HEK293 (cell line): Measurements from ENCODE around the gene DDX10.

Experiments
- CTCF ChIA-PET: fragments of 350-600 bp; formaldehyde crosslinking; extraction: SDS; loops from one replicate; lab custom pipeline; 2021; ENCODE audit warnings: antibody characterized with exemption; lab: Yijun Ruan, JAX
- POLR2A ChIA-PET: fragments of 300-600 bp; formaldehyde crosslinking; extraction: SDS; loops from one replicate; lab custom pipeline; 2020; ENCODE audit warnings: antibody characterized with exemption, inconsistent platforms; lab: Yijun Ruan, JAX
- H3K27ac ChIP-seq: fragments of 200-500 bp; sonication (Bioruptor generic); 2 replicates; pipeline ENCODE4 v1.5.1; 2014; ENCODE audit warnings: low read depth, low read length, control low read depth, inconsistent platforms; ENCODE audit errors: extremely low read depth
- H3K36me3 ChIP-seq, 2 experiments: fragments of 200-500 bp in 1 of 2; sonication (Bioruptor generic) in 1 of 2; 1 replicate in 1 of 2; 2 replicates in 1 of 2; pipeline ENCODE4 v1.5.1; 2014 to 2017; ENCODE audit warnings: inconsistent platforms in 2 of 2, low read length in 2 of 2; ENCODE audit not compliant: control insufficient read depth in 2 of 2, insufficient read depth in 1 of 2
- H3K4me1 ChIP-seq: fragments of 200-500 bp; sonication (Bioruptor generic); 2 replicates; pipeline ENCODE4 v1.5.1; 2014; ENCODE audit warnings: mild to moderate bottlenecking, low read length, inconsistent platforms; ENCODE audit not compliant: control insufficient read depth, insufficient read depth
- H3K4me3 ChIP-seq: 2 replicates; pipeline ENCODE4 v1.5.1; 2011; ENCODE audit warnings: low read depth, mild to moderate bottlenecking, control low read depth, low read length, moderate library complexity
- H3K9me3 ChIP-seq: fragments of 200-500 bp; sonication (Bioruptor generic); 2 replicates; pipeline ENCODE4 v1.5.1; 2014; ENCODE audit warnings: low read depth, low read length, inconsistent platforms; ENCODE audit not compliant: control insufficient read depth, insufficient read depth
- BCL6B ChIP-seq: fragments of 450-650 bp; formaldehyde crosslinking; IDR thresholded peaks from 2 replicates; pipeline ENCODE4 v1.5.1; 2017; ENCODE audit warnings: missing biosample characterization, missing genetic modification characterization
- CTCF ChIP-seq: fragments of 450-650 bp; formaldehyde crosslinking; IDR thresholded peaks from 2 replicates; pipeline ENCODE4 v1.5.1; 2016; ENCODE audit warnings: missing biosample characterization, missing genetic modification characterization
- GFI1B ChIP-seq: fragments of 450-650 bp; formaldehyde crosslinking; IDR thresholded peaks from 2 replicates; pipeline ENCODE4 v1.5.1; 2016; ENCODE audit warnings: missing biosample characterization, missing genetic modification characterization
- PBX3 ChIP-seq: sonication (generic); formaldehyde crosslinking; IDR thresholded peaks from 2 replicates; pipeline ENCODE4 v1.8.1; 2022; ENCODE audit warnings: mild to moderate bottlenecking, moderate library complexity, missing genetic modification reagents
- SP3 ChIP-seq: fragments of 450-650 bp; formaldehyde crosslinking; IDR thresholded peaks from 2 replicates; pipeline ENCODE4 v1.5.1; 2016; ENCODE audit warnings: missing biosample characterization, missing genetic modification characterization
- ZBTB7A ChIP-seq: fragments of 450-650 bp; formaldehyde crosslinking; IDR thresholded peaks from 2 replicates; pipeline ENCODE4 v1.5.1; 2016; ENCODE audit warnings: low read depth, missing biosample characterization, missing genetic modification characterization
- ZNF169 ChIP-seq: fragments of 450-650 bp; formaldehyde crosslinking; IDR thresholded peaks from 2 replicates; pipeline ENCODE4 v1.5.1; 2016; ENCODE audit warnings: missing biosample characterization, missing genetic modification characterization
- ZNF223 ChIP-seq: fragments of 450-650 bp; formaldehyde crosslinking; IDR thresholded peaks from 2 replicates; pipeline ENCODE4 v1.5.1; 2016; ENCODE audit warnings: missing biosample characterization, missing genetic modification characterization
- ZNF239 ChIP-seq: fragments of 450-650 bp; formaldehyde crosslinking; IDR thresholded peaks from 2 replicates; pipeline ENCODE4 v1.5.1; 2016; ENCODE audit warnings: missing biosample characterization, missing genetic modification characterization
- ZNF24 ChIP-seq: fragments of 450-650 bp; formaldehyde crosslinking; IDR thresholded peaks from 2 replicates; pipeline ENCODE4 v1.5.1; 2016; ENCODE audit warnings: missing biosample characterization, missing genetic modification characterization
- ZNF324 ChIP-seq: fragments of 450-650 bp; formaldehyde crosslinking; IDR thresholded peaks from 2 replicates; pipeline ENCODE4 v1.5.1; 2016; ENCODE audit warnings: missing biosample characterization, missing genetic modification characterization
- ZNF510 ChIP-seq: fragments of 450-650 bp; formaldehyde crosslinking; IDR thresholded peaks from 2 replicates; pipeline ENCODE4 v1.5.1; 2018; ENCODE audit warnings: mild to moderate bottlenecking, missing genetic modification characterization, missing biosample characterization; ENCODE audit not compliant: insufficient replicate concordance
- ZNF558 ChIP-seq: fragments of 450-650 bp; formaldehyde crosslinking; IDR thresholded peaks from 2 replicates; pipeline ENCODE4 v1.5.1; 2016; ENCODE audit warnings: missing biosample characterization, missing genetic modification characterization
- ZNF654 ChIP-seq: fragments of 450-650 bp; formaldehyde crosslinking; IDR thresholded peaks from 2 replicates; pipeline ENCODE4 v1.5.1; 2016; ENCODE audit warnings: low read depth, missing biosample characterization, missing genetic modification characterization
- ZNF658 ChIP-seq: fragments of 450-650 bp; formaldehyde crosslinking; IDR thresholded peaks from 2 replicates; pipeline ENCODE4; 2016; ENCODE audit warnings: missing biosample characterization, missing genetic modification characterization
- ZNF707 ChIP-seq: fragments of 450-650 bp; formaldehyde crosslinking; IDR thresholded peaks from 2 replicates; pipeline ENCODE4 v1.5.1; 2016; ENCODE audit warnings: missing biosample characterization, missing genetic modification characterization
- ZSCAN23 ChIP-seq: fragments of 450-650 bp; formaldehyde crosslinking; IDR thresholded peaks from 2 replicates; pipeline ENCODE4 v1.5.1; 2016; ENCODE audit warnings: missing biosample characterization, missing genetic modification characterization
- TF ChIP-seq, protein P1 (sequence below): fragments of 450-650 bp; formaldehyde crosslinking; IDR thresholded peaks from 2 replicates; pipeline ENCODE4 v1.5.1; 2016; ENCODE audit warnings: missing biosample characterization, missing genetic modification characterization
- TF ChIP-seq, protein P2 (sequence below): fragments of 450-650 bp; formaldehyde crosslinking; IDR thresholded peaks from 2 replicates; pipeline ENCODE4 v1.5.1; 2016; ENCODE audit warnings: missing biosample characterization, missing genetic modification characterization, borderline replicate concordance
- TF ChIP-seq, protein P3 (sequence below): fragments of 450-650 bp; formaldehyde crosslinking; IDR thresholded peaks from 2 replicates; pipeline ENCODE4 v1.5.1; 2016; ENCODE audit warnings: missing biosample characterization, missing genetic modification characterization

The DDX10 gene

DNA sequence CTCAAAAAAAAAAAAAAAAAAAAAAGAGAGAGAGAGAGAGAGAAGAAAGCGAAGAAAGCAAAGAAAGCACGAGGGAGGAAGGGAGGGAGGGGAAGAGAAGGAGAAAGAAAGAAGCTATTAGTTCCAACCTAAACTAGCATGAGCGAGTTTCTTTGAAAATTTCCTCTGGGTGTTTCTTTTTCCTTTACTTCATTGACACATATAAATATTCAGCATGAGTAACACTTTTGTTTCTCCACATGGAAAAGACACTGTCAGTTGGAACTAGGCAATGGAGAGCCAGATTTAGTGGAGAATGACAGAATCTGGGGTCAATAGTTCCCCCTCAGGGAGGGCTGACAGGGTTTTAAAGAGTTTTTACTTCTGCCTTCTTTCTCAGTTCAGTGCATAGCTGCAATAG, 257.4 kb downstream of the DDX10 start:
- no peak overlapping the region for H3K27ac ChIP-seq
- ChIA-PET POLR2A (interaction anchor here (0.7 kb wide), 1 partner anchor 10 kb away, joined by 4 read pairs; no protein-coding TSS in a partner anchor), CTCF (no interaction called here)
- H3K4me1 ChIP-seq = no peaks in the 10 kb centered on the region
- H3K9me3 ChIP-seq = no peaks in the 10 kb centered on the region
- H3K4me3 ChIP-seq = no peak overlapping the region
- no peaks in the 10 kb centered on the region for H3K36me3 ChIP-seq
- TF ChIP-seq CTCF (tag by site-specific recombination) (no peak), ZNF324 (tag by site-specific recombination) (no peak)
- TF ChIP-seq, protein P1, sequence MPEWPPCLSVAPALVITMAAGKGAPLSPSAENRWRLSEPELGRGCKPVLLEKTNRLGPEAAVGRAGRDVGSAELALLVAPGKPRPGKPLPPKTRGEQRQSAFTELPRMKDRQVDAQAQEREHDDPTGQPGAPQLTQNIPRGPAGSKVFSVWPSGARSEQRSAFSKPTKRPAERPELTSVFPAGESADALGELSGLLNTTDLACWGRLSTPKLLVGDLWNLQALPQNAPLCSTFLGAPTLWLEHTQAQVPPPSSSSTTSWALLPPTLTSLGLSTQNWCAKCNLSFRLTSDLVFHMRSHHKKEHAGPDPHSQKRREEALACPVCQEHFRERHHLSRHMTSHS (tag by site-specific recombination) = no peak

DNA sequence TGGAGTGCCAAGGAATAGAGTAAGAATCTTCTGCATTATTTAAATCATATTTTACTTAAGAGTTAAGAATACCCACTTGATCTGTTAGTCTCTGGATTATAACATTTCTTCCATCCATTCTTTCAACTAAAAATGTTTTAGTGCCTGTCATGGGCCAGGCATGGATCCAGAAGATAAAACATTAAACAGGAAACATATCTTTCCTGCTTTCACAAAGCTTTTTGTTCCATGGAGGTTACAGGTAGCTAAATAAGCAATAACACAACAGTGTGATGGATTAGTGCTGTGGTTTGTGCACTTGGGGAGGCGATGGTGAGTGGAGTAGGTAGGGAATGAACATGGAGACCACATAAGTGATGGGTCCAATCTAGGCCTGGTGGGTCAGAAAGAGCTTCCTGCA, 258.5 kb downstream of the DDX10 start:
- no peaks in the 10 kb centered on the region for H3K4me1 ChIP-seq
- H3K4me3 ChIP-seq = no peak overlapping the region
- CTCF ChIA-PET = interaction anchor here (0.5 to 0.7 kb wide), 2 partner anchors 48 to 152 kb away, joined by 3 read pairs; no protein-coding TSS in a partner anchor
- no peaks in the 10 kb centered on the region for H3K9me3 ChIP-seq
- TF ChIP-seq ZSCAN23 (tag by site-specific recombination) = no peak
- TF ChIP-seq ZNF658 (tag by site-specific recombination) = no peak
- TF ChIP-seq, protein P2, sequence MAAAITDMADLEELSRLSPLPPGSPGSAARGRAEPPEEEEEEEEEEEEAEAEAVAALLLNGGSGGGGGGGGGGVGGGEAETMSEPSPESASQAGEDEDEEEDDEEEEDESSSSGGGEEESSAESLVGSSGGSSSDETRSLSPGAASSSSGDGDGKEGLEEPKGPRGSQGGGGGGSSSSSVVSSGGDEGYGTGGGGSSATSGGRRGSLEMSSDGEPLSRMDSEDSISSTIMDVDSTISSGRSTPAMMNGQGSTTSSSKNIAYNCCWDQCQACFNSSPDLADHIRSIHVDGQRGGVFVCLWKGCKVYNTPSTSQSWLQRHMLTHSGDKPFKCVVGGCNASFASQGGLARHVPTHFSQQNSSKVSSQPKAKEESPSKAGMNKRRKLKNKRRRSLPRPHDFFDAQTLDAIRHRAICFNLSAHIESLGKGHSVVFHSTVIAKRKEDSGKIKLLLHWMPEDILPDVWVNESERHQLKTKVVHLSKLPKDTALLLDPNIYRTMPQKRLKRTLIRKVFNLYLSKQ (tag by site-specific recombination) = no peak
- TF ChIP-seq, protein P3, sequence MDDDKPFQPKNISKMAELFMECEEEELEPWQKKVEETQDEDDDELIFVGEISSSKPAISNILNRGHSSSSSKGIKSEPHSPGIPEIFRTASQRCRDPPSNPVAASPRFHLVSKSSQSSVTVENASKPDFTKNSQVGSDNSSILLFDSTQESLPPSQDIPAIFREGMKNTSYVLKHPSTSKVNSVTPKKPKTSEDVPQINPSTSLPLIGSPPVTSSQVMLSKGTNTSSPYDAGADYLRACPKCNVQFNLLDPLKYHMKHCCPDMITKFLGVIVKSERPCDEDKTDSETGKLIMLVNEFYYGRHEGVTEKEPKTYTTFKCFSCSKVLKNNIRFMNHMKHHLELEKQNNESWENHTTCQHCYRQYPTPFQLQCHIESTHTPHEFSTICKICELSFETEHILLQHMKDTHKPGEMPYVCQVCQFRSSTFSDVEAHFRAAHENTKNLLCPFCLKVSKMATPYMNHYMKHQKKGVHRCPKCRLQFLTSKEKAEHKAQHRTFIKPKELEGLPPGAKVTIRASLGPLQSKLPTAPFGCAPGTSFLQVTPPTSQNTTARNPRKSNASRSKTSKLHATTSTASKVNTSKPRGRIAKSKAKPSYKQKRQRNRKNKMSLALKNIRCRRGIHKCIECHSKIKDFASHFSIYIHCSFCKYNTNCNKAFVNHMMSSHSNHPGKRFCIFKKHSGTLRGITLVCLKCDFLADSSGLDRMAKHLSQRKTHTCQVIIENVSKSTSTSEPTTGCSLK (tag by site-specific recombination) = no peak
- no peak for TF ChIP-seq ZNF654 (tag by site-specific recombination)
- TF ChIP-seq ZNF24 (tag by site-specific recombination) = no peak
- TF ChIP-seq ZNF169 (tag by site-specific recombination) = no peak
- TF ChIP-seq SP3 = no peak
- no peak for TF ChIP-seq ZNF223 (tag by site-specific recombination)
- TF ChIP-seq ZNF239 (tag by site-specific recombination) = no peak
- TF ChIP-seq ZBTB7A (tag by site-specific recombination) = no peak
- TF ChIP-seq BCL6B = no peak
- TF ChIP-seq ZNF707 (tag by site-specific recombination) = no peak
- no peak for TF ChIP-seq PBX3 (CRISPR knock-in tag)
- no peak for TF ChIP-seq GFI1B
- TF ChIP-seq ZNF510 (tag by site-specific recombination) = no peak
- no peak for TF ChIP-seq ZNF558 (tag by site-specific recombination)
- TF ChIP-seq, all 188 proteins: peak for 0
- POLR2A ChIA-PET = no interaction called here
- H3K36me3 ChIP-seq = no peaks in the 10 kb centered on the region
- no peak overlapping the region for H3K27ac ChIP-seq
